Fibroblast of lung (primary cell): ENCODE measurements around the gene PITPNB.

Experiments used
- CTCF ChIP-seq, 2 donors: IDR thresholded peaks in 1 of 2; conservative IDR thresholded peaks in 1 of 2; 1 replicate in 1 of 2; 2 replicates in 1 of 2; pipeline ENCODE4 v1.5.1; 2011 to 2012; ENCODE audit warnings: low read length in 2 of 2, control low read depth in 1 of 2, inconsistent platforms in 1 of 2, low read depth in 1 of 2, mild to moderate bottlenecking in 1 of 2
- EZH2 ChIP-seq: IDR thresholded peaks from 2 replicates; pipeline ENCODE4 v1.5.1; 2012; ENCODE audit warnings: low read length, control low read depth, mild to moderate bottlenecking; ENCODE audit errors: missing control alignments

DNA sequence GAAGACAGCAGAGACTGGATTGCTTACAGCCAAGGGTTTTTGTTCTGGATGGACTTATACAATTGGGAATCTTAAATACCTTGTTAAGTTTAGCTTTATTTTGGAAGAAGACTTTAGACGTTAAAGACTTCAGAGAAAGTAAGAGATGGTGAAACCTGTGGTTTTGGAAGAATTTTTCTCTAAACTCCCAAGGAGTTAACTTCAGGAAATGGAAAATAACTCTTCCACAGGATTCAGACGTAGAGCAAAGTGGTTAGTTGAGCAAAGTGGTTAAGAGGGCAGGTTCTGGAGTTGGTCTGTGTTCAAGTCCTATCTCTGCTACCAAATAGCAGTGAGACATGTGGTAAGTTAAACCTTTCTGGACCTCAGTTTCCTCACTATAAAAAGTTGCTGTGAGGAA lies 12.8 kb downstream of the PITPNB start:
- TF ChIP-seq CTCF (conservative IDR thresholded peaks at IDR 0.05 in 1 of 2, IDR thresholded peaks at IDR 0.05 in 1 of 2; ENCODE audit: low read depth in 1 of 2, low read length in 2 of 2) (no peak), EZH2 (no peak)
